HG02852 (cell line): ENCODE data around the gene GGA1.

Experiments
- ATAC-seq: cut with Tn5 transposase; IDR thresholded peaks from one replicate; pipeline ENCODE4 v1.9.1; 2021; ENCODE audit warnings: mild to moderate bottlenecking, moderate library complexity; ENCODE audit not compliant: unreplicated experiment

GGA1 gene

DNA sequence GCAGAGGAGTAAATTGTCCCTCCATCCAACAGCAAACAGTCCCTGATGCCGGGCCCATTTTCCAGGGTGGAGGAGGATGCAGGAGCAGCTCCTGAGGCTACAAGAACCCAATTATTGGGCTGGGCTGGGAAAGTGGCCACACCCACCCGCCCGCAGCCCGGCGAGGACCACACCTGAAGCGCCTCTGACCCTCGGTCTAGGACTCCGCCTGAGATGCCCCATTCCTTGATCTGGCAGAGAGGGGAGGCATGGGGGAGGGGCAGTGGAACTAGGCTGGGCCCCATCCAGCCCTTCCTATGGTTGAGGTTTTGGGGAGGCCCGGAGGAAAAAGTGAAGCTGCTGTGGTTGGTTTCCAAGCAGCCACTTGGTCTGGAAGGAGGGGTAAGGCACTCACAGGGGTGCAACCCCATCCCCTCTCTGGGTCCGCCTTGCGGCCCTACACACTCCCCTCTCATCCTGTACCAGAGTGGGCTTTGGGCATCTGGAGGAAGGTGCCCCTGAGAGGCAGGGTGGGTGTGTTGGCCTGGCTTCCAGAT is 64.4 kb downstream of the GGA1 start:
- ATAC-seq, result no peak

DNA sequence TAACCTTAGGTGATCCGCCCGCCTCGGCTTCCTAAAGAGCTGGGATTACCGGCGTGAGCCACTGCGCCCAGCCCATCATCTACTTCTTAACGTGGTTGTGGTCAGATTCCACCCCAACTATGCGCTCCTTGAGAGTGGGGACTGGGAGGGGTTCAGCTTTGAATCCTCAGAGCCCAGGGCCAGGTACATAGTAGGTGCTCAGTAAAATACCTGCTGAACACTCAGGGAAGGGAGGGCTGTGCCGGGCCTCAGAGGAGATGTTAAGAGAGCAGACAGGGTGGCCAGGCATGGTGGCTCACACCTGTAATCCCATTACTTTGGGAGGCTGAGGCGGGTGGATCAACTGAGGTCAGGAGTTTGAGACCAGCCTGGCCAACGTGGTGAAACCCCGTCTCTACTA is 65.6 kb downstream of the GGA1 start:
- no peak for ATAC-seq

DNA sequence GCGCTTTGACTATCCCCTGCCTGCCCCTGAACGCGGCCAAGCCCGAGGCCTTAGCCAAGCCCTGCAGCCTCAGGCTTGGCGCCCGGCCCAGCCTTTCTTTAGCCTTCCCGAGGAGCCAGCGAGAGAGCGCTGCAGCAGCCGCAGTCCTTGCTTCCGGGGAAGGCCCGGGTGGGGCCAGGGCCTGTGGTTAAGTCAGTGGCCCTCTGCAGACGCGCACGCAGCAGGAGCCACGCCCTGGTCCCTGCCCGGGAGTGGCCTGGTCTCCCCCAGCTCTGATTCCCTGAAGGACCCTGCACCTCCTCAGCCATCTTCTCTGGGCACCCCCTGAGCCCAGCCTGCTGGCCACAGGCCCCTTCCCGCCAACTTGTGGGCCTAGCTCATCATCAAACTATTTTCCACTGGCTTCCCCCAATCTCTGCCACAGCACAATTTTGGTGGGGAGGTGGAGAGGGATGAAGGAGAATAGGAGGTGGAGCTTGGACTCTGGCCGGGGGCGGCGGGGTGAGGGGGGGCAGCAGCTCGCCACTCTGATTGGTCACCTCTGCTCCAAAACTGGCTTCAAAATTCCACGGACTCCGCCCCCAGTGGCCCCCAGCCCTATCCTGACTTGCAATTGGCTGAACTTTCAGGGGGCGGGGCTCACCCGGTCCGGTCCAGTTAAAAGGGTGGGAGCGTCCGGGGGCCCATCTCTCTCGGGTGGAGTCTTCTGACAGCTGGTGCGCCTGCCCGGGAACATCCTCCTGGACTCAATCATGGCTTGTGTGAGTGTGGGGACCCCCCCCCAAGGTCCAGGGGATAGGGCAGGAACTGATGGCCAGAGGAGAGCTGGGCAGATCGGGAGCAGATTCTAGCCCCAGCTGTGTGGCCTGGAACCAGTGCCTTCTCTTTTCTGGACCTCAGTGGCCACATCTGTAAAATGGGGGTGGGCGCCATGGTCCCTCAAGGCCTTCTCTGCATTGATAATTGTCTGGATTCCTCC is 66.6 kb downstream of the GGA1 start, which contains the start of gene LGALS1:
Gene LGALS1, plus strand, starts transcription at position 686 of the 979 bp plus-strand sequence. Its CDS starts 67 bp downstream, at position 753.
- ATAC-seq, result peak; percentile 44

DNA sequence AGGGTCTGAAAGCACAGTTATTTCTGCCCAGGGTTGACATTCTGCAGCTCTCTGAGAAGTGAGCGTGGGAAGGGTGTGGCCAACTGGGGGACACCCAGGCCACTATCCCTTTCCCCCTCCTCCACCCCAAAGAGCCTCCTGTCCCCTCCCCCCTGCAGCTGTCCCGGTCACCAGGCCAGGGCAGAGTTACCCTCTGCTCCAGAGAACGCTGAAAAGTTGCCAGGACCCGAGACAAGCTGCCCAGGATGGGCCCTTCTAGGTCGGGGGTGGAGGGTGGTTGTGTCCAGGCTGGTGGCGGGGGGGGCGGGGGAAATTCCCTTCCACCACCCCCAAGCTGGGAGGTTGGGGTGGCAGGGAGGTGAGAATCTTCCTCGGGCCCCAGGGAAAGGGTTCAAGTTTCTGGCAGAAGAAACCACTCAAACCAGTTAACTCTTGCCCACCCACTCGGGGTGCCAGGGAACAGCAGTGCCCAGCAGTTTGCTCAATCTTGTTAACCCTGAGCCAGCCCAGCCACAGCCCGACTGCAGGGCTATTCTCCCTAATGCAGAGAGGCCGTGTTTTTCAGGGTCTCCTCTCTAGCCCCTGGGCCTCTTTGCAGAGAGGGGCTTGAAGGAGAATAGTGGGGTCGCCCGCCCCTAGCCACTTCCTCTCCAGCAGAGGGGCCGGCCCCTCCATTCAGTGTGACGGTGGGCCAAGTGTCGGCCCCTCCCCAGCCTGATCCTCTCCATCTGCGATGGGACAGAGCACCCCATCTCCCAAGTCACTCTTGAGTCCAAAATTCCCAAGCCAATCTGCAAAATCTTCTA is 67.5 kb downstream of the GGA1 start:
- no peak for ATAC-seq

DNA sequence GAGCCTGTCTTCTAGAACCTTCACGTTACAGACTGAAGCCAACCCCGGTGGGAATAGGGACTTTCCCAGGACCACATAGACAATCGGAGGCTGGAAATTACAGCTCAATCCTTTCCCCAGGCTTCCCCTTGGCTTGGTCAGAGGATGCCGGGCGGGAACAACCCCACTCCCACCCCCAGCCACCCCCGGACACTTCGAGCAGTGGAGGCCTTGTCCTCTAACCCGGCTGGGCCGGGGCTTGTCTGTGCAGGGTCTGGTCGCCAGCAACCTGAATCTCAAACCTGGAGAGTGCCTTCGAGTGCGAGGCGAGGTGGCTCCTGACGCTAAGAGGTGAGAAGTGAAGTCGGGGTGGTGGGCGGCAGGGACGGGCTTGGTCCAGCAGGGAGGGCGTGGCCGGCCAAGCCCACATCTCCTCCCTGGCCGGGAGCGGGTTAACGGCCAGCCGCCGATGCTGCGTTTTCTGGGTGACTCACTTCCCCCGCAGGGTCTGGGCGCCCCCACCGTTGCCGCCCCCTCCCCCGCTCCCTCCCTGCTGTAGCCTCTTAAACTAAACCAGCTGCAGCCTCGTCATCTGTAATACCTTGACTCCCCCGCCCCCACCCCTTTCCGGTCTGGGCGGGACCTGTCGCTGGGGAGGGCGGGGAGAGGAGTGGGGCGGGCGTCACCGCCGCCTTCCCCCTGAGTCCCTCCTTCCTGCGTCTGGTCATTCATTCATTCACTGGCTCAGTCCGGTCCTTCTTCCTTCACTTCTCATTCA is 68.3 kb downstream of the GGA1 start:
- ATAC-seq, result no peak

DNA sequence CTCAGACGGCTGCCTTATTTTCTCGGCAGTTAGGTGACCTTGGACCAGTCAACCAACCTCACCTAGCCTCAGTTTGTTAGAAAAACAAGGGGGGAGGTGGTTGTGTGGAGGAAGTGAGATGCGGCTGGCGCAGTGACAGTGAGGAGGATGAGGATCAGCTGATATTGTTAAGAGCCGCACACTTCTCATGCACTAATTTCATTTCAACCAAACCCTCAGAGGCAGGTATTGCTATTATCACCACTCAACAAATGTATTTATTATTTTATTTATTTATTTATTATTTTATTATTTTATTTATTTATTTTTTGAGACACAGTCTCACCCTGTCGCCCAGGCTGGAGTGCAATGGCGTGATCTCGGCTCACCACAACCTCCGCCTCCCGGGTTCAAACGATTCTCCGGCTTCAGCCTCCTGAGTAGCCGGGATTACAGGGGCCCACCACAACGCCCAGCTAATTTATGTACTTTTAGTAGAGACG is 68.9 kb downstream of the GGA1 start:
- ATAC-seq, result no peak

DNA sequence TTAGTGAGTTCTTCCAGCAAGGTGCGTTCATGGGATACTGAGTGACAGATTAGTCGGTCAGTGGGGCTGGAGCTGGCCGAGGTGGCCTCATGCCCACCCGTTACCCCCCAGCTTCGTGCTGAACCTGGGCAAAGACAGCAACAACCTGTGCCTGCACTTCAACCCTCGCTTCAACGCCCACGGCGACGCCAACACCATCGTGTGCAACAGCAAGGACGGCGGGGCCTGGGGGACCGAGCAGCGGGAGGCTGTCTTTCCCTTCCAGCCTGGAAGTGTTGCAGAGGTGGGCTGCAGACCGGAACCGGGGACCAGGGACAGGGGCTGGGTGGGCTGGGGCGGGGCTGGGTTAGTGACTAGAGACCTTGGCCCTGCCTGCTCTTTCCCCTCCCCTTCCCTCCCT is 69.7 kb downstream of the GGA1 start:
- no peak for ATAC-seq

DNA sequence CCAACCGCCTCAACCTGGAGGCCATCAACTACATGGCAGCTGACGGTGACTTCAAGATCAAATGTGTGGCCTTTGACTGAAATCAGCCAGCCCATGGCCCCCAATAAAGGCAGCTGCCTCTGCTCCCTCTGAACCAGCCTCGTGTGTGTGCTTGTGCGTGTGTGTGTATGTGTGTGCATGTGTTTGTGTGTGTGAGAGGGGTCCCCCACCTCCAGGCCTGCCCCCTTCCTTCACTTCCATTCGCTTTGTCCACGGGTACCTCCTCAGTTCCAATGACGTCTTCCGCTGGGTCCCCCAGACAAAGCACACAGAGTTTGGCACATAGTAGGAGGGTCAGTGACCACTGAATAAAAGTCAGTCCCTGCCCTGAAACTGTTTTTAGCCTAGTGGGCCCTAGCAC is 71.0 kb downstream of the GGA1 start:
- no peak for ATAC-seq

DNA sequence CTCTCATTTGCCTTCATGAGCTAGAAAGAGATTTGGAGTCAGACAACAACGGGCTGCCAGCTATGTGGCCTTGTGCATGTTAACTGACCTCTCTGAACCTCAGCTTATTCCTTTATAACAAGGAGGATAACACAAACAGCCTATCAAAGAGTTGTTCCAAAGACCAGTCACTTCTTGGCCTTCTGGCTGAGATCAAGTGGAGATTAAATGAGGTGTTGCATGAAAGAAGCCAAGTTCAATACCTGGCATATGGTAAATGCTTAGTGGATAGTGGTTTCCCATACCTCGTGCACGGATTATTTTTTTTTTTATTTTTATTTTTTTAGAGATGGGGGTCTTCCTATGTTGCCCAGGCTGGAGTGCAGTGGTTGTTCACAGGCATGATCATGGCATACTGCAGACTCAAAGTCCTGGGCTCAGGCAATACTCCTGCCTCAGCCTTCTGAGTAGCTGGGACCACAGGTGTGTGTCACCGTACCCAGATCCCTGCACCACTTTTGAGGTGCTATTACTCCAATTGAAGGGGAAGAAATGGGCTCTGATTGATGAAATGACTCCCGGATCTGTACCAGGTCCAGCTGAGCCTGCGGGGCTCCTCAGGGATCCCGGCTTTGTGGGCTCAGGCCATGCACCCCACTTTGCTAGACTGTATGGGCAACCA is 71.7 kb downstream of the GGA1 start:
- no peak for ATAC-seq

DNA sequence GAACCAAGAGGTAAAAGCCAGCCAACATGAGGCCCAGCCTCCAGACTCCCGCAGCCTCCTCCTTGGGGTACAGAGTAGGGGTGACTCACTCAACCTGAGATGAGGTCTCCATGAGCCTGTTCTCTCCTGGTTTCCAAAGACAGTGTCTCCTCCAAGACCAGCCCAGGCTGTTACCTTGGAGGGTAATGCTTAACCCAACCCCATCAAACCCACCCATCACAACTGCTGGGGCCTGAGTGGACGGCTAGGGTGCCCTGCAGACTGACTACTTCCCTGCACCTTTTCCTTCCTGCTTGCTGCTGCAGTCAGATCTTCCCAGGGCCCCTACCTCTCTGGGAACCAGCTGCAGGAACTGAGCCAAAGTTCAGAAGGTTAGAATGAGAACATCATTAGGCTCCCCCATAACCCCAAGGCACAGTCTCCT is 72.4 kb downstream of the GGA1 start:
- ATAC-seq, result no peak

DNA sequence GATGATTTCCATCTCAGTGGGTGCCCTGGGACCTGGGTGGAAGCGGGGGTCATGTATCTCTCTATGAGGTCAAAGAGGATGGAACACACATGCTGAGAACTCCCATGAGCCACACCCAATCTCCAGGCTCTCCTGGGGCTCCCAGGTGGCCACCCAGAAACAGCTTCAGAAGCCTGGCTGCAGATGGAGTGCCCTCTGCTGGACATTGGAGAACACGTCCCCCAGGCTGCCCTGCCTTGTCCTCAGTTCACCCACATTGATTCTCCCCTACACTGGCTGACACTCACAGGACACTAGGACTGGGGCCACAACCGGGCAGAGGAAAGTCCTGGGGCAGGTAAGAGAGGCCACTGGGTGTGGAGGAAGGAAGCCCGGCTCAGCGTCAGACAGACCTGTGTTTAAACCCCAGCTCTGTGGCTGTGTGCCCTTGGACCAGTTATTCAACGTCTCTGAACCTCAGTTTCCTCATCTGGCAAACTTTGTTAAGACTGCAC is 73.0 kb downstream of the GGA1 start:
- no peak for ATAC-seq
